HepG2 (cell line): ENCODE data around the gene LTC4S. TPM values are rescaled to one million over a fixed set of nuclear protein-coding genes. Genes with fewer than 3 reads are reported as not detected.

ENCODE experiments used
- AGO2 ChIP-seq: fragments of 200-400 bp; formaldehyde crosslinking; optimal IDR thresholded peaks from 2 replicates; pipeline ENCODE3; 2017; ENCODE audit warnings: mild to moderate bottlenecking, low read depth, low read length, moderate library complexity
- ATF7-NPFF ChIP-seq: sonication (generic); formaldehyde crosslinking; IDR thresholded peaks from 2 replicates; pipeline ENCODE4 v1.8.1; 2023; ENCODE audit warnings: mild to moderate bottlenecking, low read depth, missing genetic modification reagents, moderate library complexity
- RAD51 ChIP-seq: fragments of 450-650 bp; IDR thresholded peaks from 2 replicates; pipeline ENCODE4 v1.6.1; 2016; ENCODE audit warnings: borderline replicate concordance
- SRSF9 ChIP-seq: fragments of 200-400 bp; formaldehyde crosslinking; IDR thresholded peaks from 2 replicates; pipeline ENCODE4 v1.6.1; 2018; ENCODE audit warnings: borderline replicate concordance, mild to moderate bottlenecking, low read depth, low read length; ENCODE audit not compliant: insufficient read depth, poor library complexity, severe bottlenecking
- STAT6 ChIP-seq: sonication (generic); formaldehyde crosslinking; IDR thresholded peaks from 2 replicates; pipeline ENCODE4 v1.4.0; 2020; ENCODE audit warnings: missing genetic modification reagents, mild to moderate bottlenecking, borderline replicate concordance
- ZNF407 ChIP-seq: sonication (generic); formaldehyde crosslinking; IDR thresholded peaks from one replicate; pipeline ENCODE4 v1.5.1; 2020; ENCODE audit warnings: mild to moderate bottlenecking, missing genetic modification reagents; ENCODE audit errors: not compliant biosample characterization
- ZNF512B ChIP-seq: sonication (generic); formaldehyde crosslinking; IDR thresholded peaks from 2 replicates; pipeline ENCODE4 v1.5.1; 2020; ENCODE audit warnings: missing genetic modification reagents, mild to moderate bottlenecking, borderline replicate concordance
- ZNF687 ChIP-seq: sonication (generic); formaldehyde crosslinking; IDR thresholded peaks from 2 replicates; pipeline ENCODE4 v1.5.1; 2020; ENCODE audit warnings: mild to moderate bottlenecking, missing genetic modification reagents, moderate library complexity
- polyA plus RNA-seq, 8 experiments: library from polyadenylated mRNA; depleted of rRNA in 3 of 8; stranded (reverse) in 7 of 8; unstranded in 1 of 8; fragments of >200 nt; fragmentation: Illumina TruSeq in 4 of 8; extraction: Trizol in 4 of 8; gene quantifications; 2 replicates each; pipeline versions ENCODE4 v1.2.1 to v1.2.3, GENCODE V29; 2011 to 2016; ENCODE audit warnings: low read depth in 4 of 8, missing spikeins in 1 of 8, mixed read lengths in 1 of 8; ENCODE audit not compliant: insufficient read depth in 1 of 8
- total RNA-seq, 5 experiments: library from RNA; depleted of rRNA; stranded (reverse); fragments of >200 nt; fragmentation: Illumina TruSeq; extraction: Trizol; gene quantifications; 2 replicates each; pipeline ENCODE4 v1.2.3, GENCODE V29; 2016; ENCODE audit warnings: low read depth in 1 of 5

LTC4S gene
- total and polyA plus RNA-seq, 2 of the 13 experiments (the other 11 are each of a cell fraction or from before 2014, with no cell fraction given), result 0.35 TPM; not detected in 1

GRCh38 chr5:179817890-179818745, 24.3 kb downstream of the LTC4S start (continued):
- no peak for TF ChIP-seq STAT6 (CRISPR knock-in tag)
- TF ChIP-seq ZNF687 (CRISPR knock-in tag), result no peak; the same call in 1 of the 2 replicates
- peak; percentile 31 for TF ChIP-seq ZNF407 (CRISPR knock-in tag)
- TF ChIP-seq AGO2, result no peak
- peak; percentile 11; the same call in 1 of the 2 replicates for TF ChIP-seq ATF7-NPFF
- no peak for TF ChIP-seq ZNF512B (CRISPR knock-in tag)
- TF ChIP-seq RAD51, result no peak
- TF ChIP-seq SRSF9, result no peak
